Measurements from ENCODE around the gene ZNF316.
"Not testable (repeated sequence)": the region's sequence is repeated elsewhere in the genome, so short reads cannot be mapped to it uniquely, and the experiment has no call there.

The ZNF316 gene

GRCh38 chr7:6648066-6648814 lies 11.1 kb downstream of the ZNF316 start:
- no peak for DNase-seq

GRCh38 chr7:6648815-6649104 lies 11.6 kb downstream of the ZNF316 start:
- no peak for DNase-seq

- no peak for DNase-seq
Measured at GRCh38 chr7:6649241-6649961, 12.3 kb downstream of the ZNF316 start.

- DNase-seq = no peak
Measured at GRCh38 chr7:6650086-6650485, 13.0 kb downstream of the ZNF316 start.

GRCh38 chr7:6650521-6651011 lies 13.4 kb downstream of the ZNF316 start:
- no peak for DNase-seq

- no peak for DNase-seq
Measured at GRCh38 chr7:6651851-6652445, 14.8 kb downstream of the ZNF316 start.

GRCh38 chr7:6652446-6653011 lies 15.4 kb downstream of the ZNF316 start:
- DNase-seq = no peak

- DNase-seq = no peak
Measured at GRCh38 chr7:6653071-6654003, 16.2 kb downstream of the ZNF316 start.

GRCh38 chr7:6654113-6654841 lies 17.2 kb downstream of the ZNF316 start:
- no peak for DNase-seq

- DNase-seq = no peak
Measured at GRCh38 chr7:6654842-6655610, 17.9 kb downstream of the ZNF316 start.

- no peak for DNase-seq
Measured at GRCh38 chr7:6655636-6656385, 18.7 kb downstream of the ZNF316 start.

GRCh38 chr7:6656413-6656812 lies 19.3 kb downstream of the ZNF316 start:
- no peak for DNase-seq

- no peak for DNase-seq
Measured at GRCh38 chr7:6658618-6659345, 21.7 kb downstream of the ZNF316 start.

GRCh38 chr7:6670851-6671250 lies 33.7 kb downstream of the ZNF316 start:
- DNase-seq = not testable (repeated sequence)

GRCh38 chr7:6675807-6676405 lies 38.8 kb downstream of the ZNF316 start:
- no peak for DNase-seq

GRCh38 chr7:6680146-6680545 lies 43.0 kb downstream of the ZNF316 start:
- DNase-seq = no peak

- DNase-seq = no peak
Measured at GRCh38 chr7:6691103-6691502, 54.0 kb downstream of the ZNF316 start.

GRCh38 chr7:6691609-6692106 lies 54.5 kb downstream of the ZNF316 start:
- no peak for DNase-seq

GRCh38 chr7:6700793-6701192 lies 63.7 kb downstream of the ZNF316 start:
- no peak for DNase-seq
